B cell (primary cell): ENCODE results near the gene SLC2A4.

Source experiments
- EZH2 ChIP-seq: IDR thresholded peaks from 2 replicates; pipeline ENCODE4 v1.6.1; 2012; ENCODE audit warnings: borderline replicate concordance, low read depth, mild to moderate bottlenecking, moderate library complexity, low read length; ENCODE audit not compliant: insufficient read depth, poor library complexity, severe bottlenecking
- TF ChIP-seq, protein P1 (sequence below): fragments of 200-600 bp; IDR thresholded peaks from one replicate; pipeline ENCODE4 v1.8.0; 2022; ENCODE audit warnings: antibody characterized with exemption, mild to moderate bottlenecking

GRCh38 chr17:7306911-7307685 is 25.6 kb downstream of the SLC2A4 start, which contains the start of gene EIF5A:
- TF ChIP-seq, protein P1, sequence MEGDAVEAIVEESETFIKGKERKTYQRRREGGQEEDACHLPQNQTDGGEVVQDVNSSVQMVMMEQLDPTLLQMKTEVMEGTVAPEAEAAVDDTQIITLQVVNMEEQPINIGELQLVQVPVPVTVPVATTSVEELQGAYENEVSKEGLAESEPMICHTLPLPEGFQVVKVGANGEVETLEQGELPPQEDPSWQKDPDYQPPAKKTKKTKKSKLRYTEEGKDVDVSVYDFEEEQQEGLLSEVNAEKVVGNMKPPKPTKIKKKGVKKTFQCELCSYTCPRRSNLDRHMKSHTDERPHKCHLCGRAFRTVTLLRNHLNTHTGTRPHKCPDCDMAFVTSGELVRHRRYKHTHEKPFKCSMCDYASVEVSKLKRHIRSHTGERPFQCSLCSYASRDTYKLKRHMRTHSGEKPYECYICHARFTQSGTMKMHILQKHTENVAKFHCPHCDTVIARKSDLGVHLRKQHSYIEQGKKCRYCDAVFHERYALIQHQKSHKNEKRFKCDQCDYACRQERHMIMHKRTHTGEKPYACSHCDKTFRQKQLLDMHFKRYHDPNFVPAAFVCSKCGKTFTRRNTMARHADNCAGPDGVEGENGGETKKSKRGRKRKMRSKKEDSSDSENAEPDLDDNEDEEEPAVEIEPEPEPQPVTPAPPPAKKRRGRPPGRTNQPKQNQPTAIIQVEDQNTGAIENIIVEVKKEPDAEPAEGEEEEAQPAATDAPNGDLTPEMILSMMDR = no peak
- no peak for TF ChIP-seq EZH2
